ENCODE measurements around the gene EEPD1. TPM values are rescaled to one million over a fixed set of nuclear protein-coding genes. Genes with fewer than 3 reads are reported as not detected.
"Not testable (repeated sequence)": the region's sequence is repeated elsewhere in the genome, so short reads cannot be mapped to it uniquely, and the experiment has no call there.

EEPD1 gene
- total RNA-seq, 1 experiment from 2014 or later: 9.8 TPM

- no peak for DNase-seq
- Histone ChIP-seq H3K27me3 (ENCODE audit: control insufficient read depth, insufficient read depth, low read length) (no peaks in the 10 kb centered on the region), H3K36me3 (replicated peaks; ENCODE audit: control insufficient read depth, insufficient read depth, low read length) (no peaks in the 10 kb centered on the region), H3K4me3 (ENCODE audit: insufficient read depth, low read depth, low read length) (no peak overlapping the region)
These were observed 66.4 kb downstream of the EEPD1 start for GRCh38 chr7:36219429-36219828.

GRCh38 chr7:36223851-36224250 lies 70.8 kb downstream of the EEPD1 start:
- Histone ChIP-seq H3K36me3 (replicated peaks; ENCODE audit: control insufficient read depth, insufficient read depth, low read length) (no peaks in the 10 kb centered on the region), H3K27me3 (ENCODE audit: control insufficient read depth, insufficient read depth, low read length) (no peaks in the 10 kb centered on the region), H3K4me3 (ENCODE audit: insufficient read depth, low read depth, low read length) (no peak overlapping the region)
- no peak for DNase-seq

GRCh38 chr7:36224934-36225858 lies 72.1 kb downstream of the EEPD1 start:
- DNase-seq: no peak
- H3K4me3 ChIP-seq (ENCODE audit: insufficient read depth, low read depth, low read length): no peak overlapping the region

GRCh38 chr7:36226151-36226550 lies 73.1 kb downstream of the EEPD1 start:
- no peaks in the 10 kb centered on the region for H3K36me3 ChIP-seq (replicated peaks; ENCODE audit: control insufficient read depth, insufficient read depth, low read length)
- DNase-seq: no peak
- H3K27me3 ChIP-seq (ENCODE audit: control insufficient read depth, insufficient read depth, low read length): no peaks in the 10 kb centered on the region
- H3K4me3 ChIP-seq (ENCODE audit: insufficient read depth, low read depth, low read length): no peak overlapping the region

More at GRCh38 chr7:36224934-36225858, 72.1 kb downstream of the EEPD1 start:
- Histone ChIP-seq H3K27me3 (ENCODE audit: control insufficient read depth, insufficient read depth, low read length) (no peaks in the 10 kb centered on the region), H3K36me3 (replicated peaks; ENCODE audit: control insufficient read depth, insufficient read depth, low read length) (no peaks in the 10 kb centered on the region)

GRCh38 chr7:36227223-36227622 lies 74.2 kb downstream of the EEPD1 start:
- DNase-seq: no peak
- no peak overlapping the region for H3K4me3 ChIP-seq (ENCODE audit: insufficient read depth, low read depth, low read length)
- H3K27me3 ChIP-seq (ENCODE audit: control insufficient read depth, insufficient read depth, low read length): no peaks in the 10 kb centered on the region
- H3K36me3 ChIP-seq (replicated peaks; ENCODE audit: control insufficient read depth, insufficient read depth, low read length): no peaks in the 10 kb centered on the region

- no peak for DNase-seq
- H3K36me3 ChIP-seq (replicated peaks; ENCODE audit: control insufficient read depth, insufficient read depth, low read length): no peaks in the 10 kb centered on the region
- H3K4me3 ChIP-seq (ENCODE audit: insufficient read depth, low read depth, low read length): no peak overlapping the region
- H3K27me3 ChIP-seq (ENCODE audit: control insufficient read depth, insufficient read depth, low read length): no peaks in the 10 kb centered on the region
These were observed 75.0 kb downstream of the EEPD1 start for GRCh38 chr7:36228039-36228438.

- no peaks in the 10 kb centered on the region for H3K27me3 ChIP-seq (ENCODE audit: control insufficient read depth, insufficient read depth, low read length)
- no peak for DNase-seq
- H3K36me3 ChIP-seq (replicated peaks; ENCODE audit: control insufficient read depth, insufficient read depth, low read length): no peaks in the 10 kb centered on the region
- H3K4me3 ChIP-seq (ENCODE audit: insufficient read depth, low read depth, low read length): no peak overlapping the region
These were observed 78.4 kb downstream of the EEPD1 start for GRCh38 chr7:36231406-36231805.

GRCh38 chr7:36232555-36232954 lies 79.5 kb downstream of the EEPD1 start:
- Histone ChIP-seq H3K4me3 (ENCODE audit: insufficient read depth, low read depth, low read length) (no peak overlapping the region), H3K36me3 (replicated peaks; ENCODE audit: control insufficient read depth, insufficient read depth, low read length) (no peaks in the 10 kb centered on the region), H3K27me3 (ENCODE audit: control insufficient read depth, insufficient read depth, low read length) (no peaks in the 10 kb centered on the region)
- no peak for DNase-seq

- no peaks in the 10 kb centered on the region for H3K27me3 ChIP-seq (ENCODE audit: control insufficient read depth, insufficient read depth, low read length)
- H3K36me3 ChIP-seq (replicated peaks; ENCODE audit: control insufficient read depth, insufficient read depth, low read length): no peaks in the 10 kb centered on the region
- DNase-seq: no peak
- no peak overlapping the region for H3K4me3 ChIP-seq (ENCODE audit: insufficient read depth, low read depth, low read length)
These were observed 80.0 kb downstream of the EEPD1 start for GRCh38 chr7:36232971-36233550.

GRCh38 chr7:36236073-36236472 lies 83.0 kb downstream of the EEPD1 start:
- no peaks in the 10 kb centered on the region for H3K36me3 ChIP-seq (replicated peaks; ENCODE audit: control insufficient read depth, insufficient read depth, low read length)
- DNase-seq: no peak
- no peak overlapping the region for H3K4me3 ChIP-seq (ENCODE audit: insufficient read depth, low read depth, low read length)
- no peaks in the 10 kb centered on the region for H3K27me3 ChIP-seq (ENCODE audit: control insufficient read depth, insufficient read depth, low read length)

- DNase-seq: no peak
- H3K4me3 ChIP-seq (ENCODE audit: insufficient read depth, low read depth, low read length): no peak overlapping the region
- H3K36me3 ChIP-seq (replicated peaks; ENCODE audit: control insufficient read depth, insufficient read depth, low read length): no peaks in the 10 kb centered on the region
- H3K27me3 ChIP-seq (ENCODE audit: control insufficient read depth, insufficient read depth, low read length): no peaks in the 10 kb centered on the region
These were observed 85.1 kb downstream of the EEPD1 start for GRCh38 chr7:36238138-36238537.

- not testable (repeated sequence) for DNase-seq; H3K27me3 ChIP-seq (ENCODE audit: control insufficient read depth, insufficient read depth, low read length); H3K36me3 ChIP-seq (replicated peaks; ENCODE audit: control insufficient read depth, insufficient read depth, low read length); H3K4me3 ChIP-seq (ENCODE audit: insufficient read depth, low read depth, low read length)
These were observed 90.3 kb downstream of the EEPD1 start for GRCh38 chr7:36243356-36243755.

GRCh38 chr7:36244001-36244400 lies 90.9 kb downstream of the EEPD1 start:
- DNase-seq; H3K4me3 ChIP-seq (ENCODE audit: insufficient read depth, low read depth, low read length); H3K27me3 ChIP-seq (ENCODE audit: control insufficient read depth, insufficient read depth, low read length); H3K36me3 ChIP-seq (replicated peaks; ENCODE audit: control insufficient read depth, insufficient read depth, low read length): not testable (repeated sequence)

- Histone ChIP-seq H3K27me3 (ENCODE audit: control insufficient read depth, insufficient read depth, low read length) (no peaks in the 10 kb centered on the region), H3K36me3 (replicated peaks; ENCODE audit: control insufficient read depth, insufficient read depth, low read length) (no peaks in the 10 kb centered on the region), H3K4me3 (ENCODE audit: insufficient read depth, low read depth, low read length) (no peak overlapping the region)
- no peak for DNase-seq
These were observed 91.4 kb downstream of the EEPD1 start for GRCh38 chr7:36244429-36244828.

GRCh38 chr7:36245684-36246299 lies 92.7 kb downstream of the EEPD1 start:
- no peak overlapping the region for H3K4me3 ChIP-seq (ENCODE audit: insufficient read depth, low read depth, low read length)
- no peaks in the 10 kb centered on the region for H3K36me3 ChIP-seq (replicated peaks; ENCODE audit: control insufficient read depth, insufficient read depth, low read length)
- no peaks in the 10 kb centered on the region for H3K27me3 ChIP-seq (ENCODE audit: control insufficient read depth, insufficient read depth, low read length)
- DNase-seq: no peak

Data from H7 (cell line).